ENCODE results near the gene PIEZO2.
A peak's percentile ranks its signal among the peaks of the same experiment; 100 is the strongest.

PIEZO2 gene

GRCh38 chr18:10791169-10791831 is 358.1 kb downstream of the PIEZO2 start:
- DNase-seq (ENCODE audit: low read depth in 2 of 2) = no peak

GRCh38 chr18:10789180-10789579 is 360.2 kb downstream of the PIEZO2 start:
- DNase-seq (ENCODE audit: low read depth in 2 of 2) = no peak

DNA sequence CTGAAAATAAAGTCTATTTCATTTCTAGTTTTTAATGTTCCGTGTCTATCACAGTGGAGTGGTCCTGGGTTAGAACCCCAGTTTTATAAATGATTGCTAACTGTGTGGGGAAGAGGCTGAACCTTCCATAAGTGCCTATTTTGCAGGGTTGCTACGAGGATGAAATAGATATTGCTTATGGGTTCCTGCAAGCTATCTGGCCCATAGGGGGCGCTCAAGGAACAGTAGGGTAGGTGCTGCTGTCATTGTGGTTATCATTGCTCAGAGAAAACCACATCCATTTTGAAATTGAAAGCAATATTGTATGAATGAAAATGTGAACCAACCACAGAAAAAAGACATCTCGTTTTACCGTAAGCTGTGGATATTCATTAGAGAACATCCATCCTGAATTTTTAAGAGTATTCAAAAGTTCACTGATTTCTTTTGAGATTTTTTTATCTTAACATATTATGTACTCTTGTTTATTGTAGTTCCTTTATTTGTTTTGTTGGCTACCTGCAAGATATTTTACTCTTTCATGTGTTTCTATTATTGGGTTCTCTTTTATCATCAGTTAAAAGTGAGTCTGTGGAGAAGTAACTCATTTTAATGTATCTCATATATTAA is 362.0 kb downstream of the PIEZO2 start:
- peak; percentile 28 to 64 for DNase-seq (ENCODE audit: low read depth in 2 of 2)

- DNase-seq (ENCODE audit: low read depth in 2 of 2) = no peak
Measured at GRCh38 chr18:10785798-10786197, 363.6 kb downstream of the PIEZO2 start.

- DNase-seq (ENCODE audit: low read depth in 2 of 2) = no peak
Measured at GRCh38 chr18:10784596-10785202, 364.7 kb downstream of the PIEZO2 start.

DNA sequence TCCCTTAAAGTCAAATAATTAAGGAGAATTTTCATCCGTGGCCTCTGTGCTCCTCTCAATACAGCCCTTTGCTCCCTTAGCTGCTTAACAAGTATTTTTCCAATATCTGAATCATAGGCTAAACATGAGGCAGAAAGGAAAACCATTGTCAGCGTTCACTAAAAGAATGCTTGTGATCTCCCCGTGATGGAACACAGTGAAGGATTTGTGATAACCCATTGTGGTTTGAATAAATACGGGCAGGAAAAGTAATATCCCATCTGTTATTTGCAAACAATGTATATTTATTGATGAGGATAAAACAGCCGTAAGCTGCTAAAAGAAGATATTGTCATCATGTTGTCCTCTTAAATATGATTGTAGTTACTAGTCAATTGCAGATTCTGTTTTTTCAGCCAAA is 365.4 kb downstream of the PIEZO2 start:
- DNase-seq (ENCODE audit: low read depth in 2 of 2) = no peak

- DNase-seq (ENCODE audit: low read depth in 2 of 2) = no peak
Measured at GRCh38 chr18:10776493-10776892, 372.9 kb downstream of the PIEZO2 start.

DNA sequence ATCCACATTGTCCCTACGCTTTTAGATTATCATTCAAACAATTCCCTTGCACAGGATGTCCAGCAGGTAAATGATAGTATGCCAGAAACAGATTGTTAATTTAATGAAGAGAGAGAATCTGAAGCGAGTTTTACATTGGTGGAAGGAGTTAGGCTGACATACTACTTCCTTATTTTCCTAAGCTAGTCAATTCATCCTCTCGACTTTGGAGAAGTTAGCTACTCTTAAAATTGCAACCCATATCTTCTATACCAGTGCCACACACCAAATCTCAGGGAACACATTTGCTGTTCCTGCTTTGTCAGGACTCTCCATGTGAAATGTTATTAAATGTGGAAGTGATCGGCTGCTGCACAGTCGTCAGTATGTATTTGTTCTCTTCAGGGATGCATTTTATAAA is 374.3 kb downstream of the PIEZO2 start:
- DNase-seq (ENCODE audit: low read depth in 2 of 2) = no peak

GRCh38 chr18:10771053-10771709 is 378.2 kb downstream of the PIEZO2 start:
- DNase-seq (ENCODE audit: low read depth in 2 of 2) = no peak

GRCh38 chr18:10770264-10770663 is 379.1 kb downstream of the PIEZO2 start:
- no peak for DNase-seq (ENCODE audit: low read depth in 2 of 2)

- no peak for DNase-seq (ENCODE audit: low read depth in 2 of 2)
Measured at GRCh38 chr18:10768221-10768620, 381.1 kb downstream of the PIEZO2 start.

DNA sequence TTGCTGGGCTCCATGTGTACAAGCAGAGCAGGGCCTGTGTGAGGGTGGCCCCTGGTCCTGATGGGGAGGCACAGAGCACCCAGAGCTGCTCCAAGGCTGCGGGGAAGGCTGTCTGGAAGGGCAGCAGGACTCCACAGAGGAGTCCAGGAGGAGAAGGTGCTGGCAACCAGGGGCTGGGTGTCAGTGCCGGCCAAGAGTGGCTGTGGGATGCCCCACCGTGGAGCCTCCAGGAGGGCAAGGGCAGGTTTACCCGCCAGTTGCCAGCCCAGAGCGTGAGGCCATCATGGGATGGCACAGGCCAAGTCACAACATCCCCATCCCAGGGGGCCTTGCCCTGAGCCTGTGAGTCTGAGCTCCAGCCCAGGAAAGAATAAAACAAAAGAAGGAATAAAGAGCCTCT is 381.7 kb downstream of the PIEZO2 start:
- no peak for DNase-seq (ENCODE audit: low read depth in 2 of 2)

DNA sequence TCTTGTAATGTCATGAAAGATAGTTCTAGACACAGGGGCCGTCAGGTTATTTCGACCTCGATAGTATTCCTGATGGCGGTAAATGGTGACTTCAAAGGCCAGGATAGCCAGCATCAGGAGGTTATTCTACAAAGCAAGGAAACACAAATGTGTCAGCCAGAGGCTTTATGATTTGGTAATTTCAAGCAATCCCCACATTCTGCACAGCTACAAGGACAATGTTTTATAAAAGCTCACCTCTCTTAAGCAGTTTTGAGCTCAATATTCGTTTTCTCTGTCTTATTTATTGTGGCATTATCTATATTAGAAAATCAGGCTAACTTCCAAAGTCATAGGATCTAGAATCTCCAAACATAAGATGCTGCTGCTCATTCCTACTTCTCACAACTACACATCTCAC is 388.4 kb downstream of the PIEZO2 start:
- no peak for DNase-seq (ENCODE audit: low read depth in 2 of 2)

DNA sequence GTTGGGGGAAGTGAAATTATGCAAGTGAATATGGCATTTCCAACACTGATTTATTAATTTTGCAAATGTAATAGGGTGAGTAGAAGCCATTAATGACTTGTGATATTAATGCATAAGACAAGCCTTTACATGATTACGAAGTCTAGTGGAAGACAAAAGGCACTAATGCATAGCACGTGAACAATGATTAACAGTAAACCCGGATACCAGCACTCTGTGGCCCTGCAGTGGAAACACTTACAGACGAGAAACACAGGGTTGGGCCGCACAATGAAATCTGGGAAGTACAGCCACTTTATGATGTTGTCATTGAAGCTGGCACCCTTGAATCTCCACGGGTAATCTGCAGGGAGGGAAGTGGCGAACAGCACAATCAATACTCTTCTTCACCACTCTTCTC is 390.1 kb downstream of the PIEZO2 start:
- no peak for DNase-seq (ENCODE audit: low read depth in 2 of 2)

DNA sequence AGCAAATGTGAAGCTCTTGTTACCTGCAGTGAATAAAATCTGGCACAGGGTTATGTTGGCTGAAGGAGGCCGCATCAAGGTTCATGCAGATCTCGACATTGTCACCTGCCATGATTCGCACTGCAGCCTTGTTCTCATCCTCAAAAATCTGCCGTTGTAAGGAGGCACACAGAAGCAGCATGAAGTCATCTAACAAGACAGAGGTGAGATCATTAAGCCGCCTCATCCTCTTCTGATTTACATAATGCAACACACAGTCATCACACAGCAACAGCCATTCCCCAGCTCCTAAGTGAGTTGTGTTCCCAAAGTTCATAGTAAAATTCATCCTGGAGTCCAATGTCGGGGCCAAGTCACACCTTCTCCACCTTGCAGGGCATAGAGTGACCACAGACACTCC is 391.4 kb downstream of the PIEZO2 start:
- no peak for DNase-seq (ENCODE audit: low read depth in 2 of 2)

GRCh38 chr18:10757349-10757748 is 392.0 kb downstream of the PIEZO2 start:
- no peak for DNase-seq (ENCODE audit: low read depth in 2 of 2)

GRCh38 chr18:10755855-10756254 is 393.5 kb downstream of the PIEZO2 start:
- DNase-seq (ENCODE audit: low read depth in 2 of 2) = no peak

DNA sequence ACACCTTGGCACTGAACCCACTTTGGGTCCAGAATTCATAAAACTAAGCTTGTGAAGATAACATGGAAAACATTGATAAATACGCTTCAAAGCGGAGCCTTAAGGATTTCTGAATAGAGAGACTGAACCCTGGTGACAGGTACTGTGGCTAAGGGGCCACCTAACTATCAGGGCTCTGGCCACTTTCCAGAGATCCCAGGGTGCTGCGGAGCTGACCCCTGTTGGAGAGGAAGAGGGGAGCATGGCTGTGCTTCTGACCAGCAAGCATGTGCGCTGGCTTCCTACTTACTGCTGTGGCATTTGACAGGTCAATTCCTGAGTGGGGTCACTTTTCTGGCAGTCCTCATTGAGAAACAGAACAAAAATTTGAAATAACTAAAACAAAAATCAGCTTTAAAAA is 395.2 kb downstream of the PIEZO2 start:
- no peak for DNase-seq (ENCODE audit: low read depth in 2 of 2)

DNA sequence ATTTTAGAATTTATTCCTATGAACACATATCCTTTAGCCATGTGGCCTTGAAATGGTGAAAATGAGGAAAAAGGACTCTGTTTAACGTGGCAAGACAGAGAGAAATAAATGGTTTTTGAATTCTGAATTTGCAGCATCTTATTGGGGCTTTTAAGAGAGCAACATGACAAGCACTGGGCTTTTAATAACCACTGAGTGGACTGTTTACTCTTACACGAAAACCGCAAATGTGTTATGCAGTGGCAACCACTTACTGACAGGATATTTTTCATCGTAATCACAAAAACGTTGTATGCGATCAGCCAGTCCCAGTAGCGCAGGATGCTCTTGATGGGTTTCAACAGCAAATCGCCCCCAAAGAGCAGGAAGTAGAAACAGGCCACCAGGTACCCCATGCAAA is 397.0 kb downstream of the PIEZO2 start:
- DNase-seq (ENCODE audit: low read depth in 2 of 2) = no peak

- DNase-seq (ENCODE audit: low read depth in 2 of 2) = no peak
Measured at GRCh38 chr18:10751653-10752052, 397.7 kb downstream of the PIEZO2 start.

DNA sequence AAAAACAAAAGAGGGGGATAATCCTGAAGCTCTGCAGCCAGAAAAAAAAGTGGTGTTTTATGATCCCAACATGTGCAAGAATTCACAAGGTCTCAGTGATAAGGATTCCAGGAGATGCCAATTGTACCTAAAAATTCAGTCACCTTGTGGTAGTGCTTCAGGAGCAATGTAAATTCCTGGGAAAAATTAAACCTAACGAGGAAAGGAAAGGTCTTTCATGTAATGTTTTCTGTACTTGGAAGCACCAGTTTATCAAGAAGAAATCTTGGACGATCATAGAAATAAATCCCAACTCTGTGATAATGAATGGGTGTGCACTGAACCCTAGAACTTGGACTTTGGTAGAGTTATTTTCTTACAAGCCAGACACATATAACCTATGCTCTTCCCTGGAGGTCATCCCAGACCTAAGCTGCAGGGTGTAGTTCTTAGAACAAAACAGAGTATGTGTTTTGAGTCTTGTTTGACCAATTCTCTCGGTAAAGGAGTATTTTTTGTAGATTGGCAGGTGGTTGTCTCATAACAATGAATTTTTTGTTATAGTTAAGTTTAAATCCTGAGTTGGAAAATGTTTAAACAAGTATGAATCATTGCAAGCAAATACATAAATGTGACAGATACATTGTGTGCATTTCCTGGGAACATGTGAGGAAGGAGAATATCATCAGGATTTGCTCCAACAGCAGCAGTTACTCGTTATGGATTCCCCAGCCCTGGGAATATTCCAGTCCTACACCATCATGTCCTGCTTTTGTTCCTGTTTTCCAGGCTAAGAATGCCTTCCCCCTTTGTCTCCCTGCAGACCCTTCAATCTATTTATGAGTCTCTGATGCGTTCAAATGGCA is 399.0 kb downstream of the PIEZO2 start:
- DNase-seq (ENCODE audit: low read depth in 2 of 2) = no peak

GRCh38 chr18:10748641-10749040 is 400.7 kb downstream of the PIEZO2 start:
- no peak for DNase-seq (ENCODE audit: low read depth in 2 of 2)

Data from stimulated activated CD8-positive, alpha-beta memory T cell treated with anti-CD3 and anti-CD28 coated beads, Interleukin-15, amount 100 ng/mL, for 4 hours (primary cell).